NT2/D1 (cell line): ENCODE results near the gene SCARF2.

Experiments
- DNase-seq: peaks from one replicate; pipeline ENCODE4 v3.0.0-alpha.2; 2011; ENCODE audit warnings: low read depth, low spot score
- H3K27me3 ChIP-seq: 2 replicates; pipeline ENCODE4 v1.6.0; 2011; ENCODE audit warnings: mild to moderate bottlenecking; ENCODE audit not compliant: insufficient read length, insufficient read depth
- H3K36me3 ChIP-seq: 2 replicates; pipeline ENCODE4 v1.6.1; 2011; ENCODE audit warnings: mild to moderate bottlenecking, low read length, mixed read lengths; ENCODE audit not compliant: insufficient read depth, insufficient read length
- H3K4me1 ChIP-seq: 2 replicates; pipeline ENCODE4 v1.5.1; 2011; ENCODE audit not compliant: insufficient read depth, insufficient read length
- H3K4me3 ChIP-seq: 2 replicates; pipeline ENCODE4 v1.5.1; 2011; ENCODE audit warnings: low read depth; ENCODE audit not compliant: insufficient read length
- H3K9ac ChIP-seq: 2 replicates; pipeline ENCODE4 v1.6.0; 2011; ENCODE audit warnings: low read depth; ENCODE audit not compliant: insufficient read length
- H3K9me3 ChIP-seq: 2 replicates; pipeline ENCODE4 v1.5.1; 2011; ENCODE audit warnings: mild to moderate bottlenecking, low read length; ENCODE audit not compliant: insufficient read depth
- SUZ12 ChIP-seq: IDR thresholded peaks from 2 replicates; pipeline ENCODE4 v1.6.1; 2011; ENCODE audit not compliant: insufficient read length, insufficient read depth; ENCODE audit errors: extremely low read depth
- YY1 ChIP-seq: IDR thresholded peaks from 2 replicates; pipeline ENCODE4 v1.6.1; 2011; ENCODE audit not compliant: insufficient read length, insufficient read depth
- ZNF274 ChIP-seq: IDR thresholded peaks from 2 replicates; pipeline ENCODE4 v1.6.1; 2011; ENCODE audit warnings: mild to moderate bottlenecking, low read depth, low read length

The SCARF2 gene

DNA sequence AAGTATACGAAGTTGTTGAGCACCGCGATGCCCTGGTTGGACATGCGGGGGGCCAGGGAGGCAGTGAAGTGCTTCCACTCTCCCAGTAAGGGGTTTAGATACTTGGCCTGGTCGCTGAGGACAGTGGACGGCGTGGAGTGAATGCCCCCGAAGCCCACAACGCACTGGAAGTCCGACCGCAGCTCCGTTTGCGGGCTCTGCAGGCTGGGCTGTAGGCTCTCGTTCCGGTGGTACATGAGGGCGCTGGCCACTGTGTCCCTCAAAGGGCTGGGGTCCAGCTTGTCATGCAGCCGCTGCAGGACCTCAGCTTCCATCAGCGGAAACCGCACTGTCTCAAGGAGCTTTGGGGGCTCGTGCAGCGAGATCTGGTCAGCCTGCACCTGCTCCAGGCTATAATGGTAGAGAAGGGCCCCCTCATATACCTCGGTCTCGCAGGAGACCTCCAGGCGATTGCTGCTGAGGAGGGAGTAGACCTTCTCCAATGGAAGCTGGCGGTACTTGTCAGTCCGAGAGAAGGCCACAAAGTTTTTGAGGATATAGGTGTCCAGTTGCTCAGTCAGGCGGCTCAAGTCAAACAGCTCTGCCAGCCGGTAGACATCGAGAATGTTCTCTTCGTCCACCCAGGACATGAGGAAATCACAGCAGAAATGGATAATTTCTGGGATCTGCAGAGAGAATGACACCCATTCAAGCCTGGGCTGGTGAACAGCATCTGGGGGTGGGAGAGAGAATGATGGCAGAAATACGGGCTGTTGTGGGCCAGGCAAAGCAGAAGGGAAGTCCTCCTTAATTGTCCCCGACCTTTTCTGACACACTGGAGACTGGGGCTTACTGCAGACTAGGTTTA lies 27.5 kb upstream of the SCARF2 start:
- peaks cover 32% of the 10 kb centered on the region for H3K36me3 ChIP-seq
- DNase-seq, result no peak
- no peak overlapping the region for H3K4me3 ChIP-seq
- H3K9me3 ChIP-seq, result no peaks in the 10 kb centered on the region
- TF ChIP-seq ZNF274, result no peak
- TF ChIP-seq YY1, result no peak
- no peak for TF ChIP-seq SUZ12
- no peak overlapping the region for H3K9ac ChIP-seq
- H3K27me3 ChIP-seq, result no peaks in the 10 kb centered on the region
- no peaks in the 10 kb centered on the region for H3K4me1 ChIP-seq

DNA sequence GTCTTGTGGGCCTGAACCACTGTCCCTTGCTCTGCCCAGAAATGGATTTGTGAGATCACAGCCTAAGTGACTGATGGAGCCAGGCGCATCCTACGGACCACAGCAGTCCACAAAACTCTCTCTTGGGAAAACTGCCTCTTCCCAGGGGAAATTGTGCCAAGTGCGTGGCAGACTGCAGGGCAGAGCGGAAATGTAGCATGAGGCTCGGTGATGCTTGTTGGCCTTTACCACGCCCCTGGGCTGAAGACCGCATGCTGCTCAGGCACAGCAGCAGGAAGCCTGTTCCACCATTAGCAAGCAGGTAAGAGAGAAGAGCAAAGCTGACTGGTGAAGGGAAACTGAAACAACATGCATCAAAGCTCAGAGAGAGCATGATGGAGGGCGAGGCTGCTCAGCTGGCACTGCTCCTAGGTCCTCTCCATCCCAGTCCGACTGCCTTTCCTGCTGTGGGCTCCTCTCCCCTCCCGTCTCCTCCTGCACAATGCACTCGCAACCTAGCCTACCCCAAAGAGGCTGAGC lies 26.5 kb upstream of the SCARF2 start:
- no peak for DNase-seq
- Histone ChIP-seq H3K36me3 (peaks cover 24% of the 10 kb centered on the region), H3K9ac (no peak overlapping the region), H3K4me1 (no peaks in the 10 kb centered on the region), H3K4me3 (no peak overlapping the region), H3K27me3 (no peaks in the 10 kb centered on the region), H3K9me3 (no peaks in the 10 kb centered on the region)
- TF ChIP-seq ZNF274, result no peak
- TF ChIP-seq YY1, result no peak
- TF ChIP-seq SUZ12, result no peak

DNA sequence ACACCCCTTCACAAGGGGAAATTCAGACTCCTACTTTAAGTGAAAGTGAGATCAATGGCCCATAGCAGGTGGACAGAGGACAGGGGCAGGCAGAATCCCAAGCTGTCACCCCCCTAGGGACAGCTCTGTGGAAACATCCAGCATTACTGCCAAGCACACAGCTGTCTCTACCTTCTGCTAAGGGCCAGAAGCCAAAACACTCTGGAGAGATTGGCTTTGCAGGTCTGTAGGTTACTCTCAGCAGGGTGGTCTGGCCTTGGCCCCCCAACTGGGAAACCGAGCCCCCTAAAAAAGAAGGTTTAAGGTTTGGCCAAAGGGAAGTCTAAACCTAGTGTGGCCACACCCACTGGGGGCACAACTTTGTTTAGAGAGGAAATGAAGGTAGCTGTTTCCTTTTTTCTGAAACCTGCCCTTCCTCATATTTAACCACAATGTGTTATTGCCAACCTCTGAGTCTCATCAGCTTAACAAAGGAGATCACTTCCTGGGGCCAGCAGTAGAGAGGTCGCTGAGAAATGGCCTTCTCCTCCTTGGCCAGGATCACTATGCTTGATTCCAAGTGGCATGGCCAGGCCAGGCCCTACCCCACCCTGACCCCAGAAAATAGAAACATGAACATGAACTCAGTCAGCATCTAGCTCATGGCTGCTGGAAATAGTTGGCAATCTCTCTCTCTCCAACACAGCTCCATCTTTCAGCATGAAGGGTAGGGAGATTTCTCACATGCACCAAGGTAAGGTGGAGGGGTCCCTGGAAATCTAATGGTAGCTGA lies 25.9 kb upstream of the SCARF2 start:
- no peak for DNase-seq
- Histone ChIP-seq H3K9me3 (no peaks in the 10 kb centered on the region), H3K4me1 (no peaks in the 10 kb centered on the region), H3K9ac (no peak overlapping the region), H3K4me3 (no peak overlapping the region), H3K36me3 (peaks cover 23% of the 10 kb centered on the region), H3K27me3 (no peaks in the 10 kb centered on the region)
- no peak for TF ChIP-seq ZNF274
- TF ChIP-seq YY1, result no peak
- TF ChIP-seq SUZ12, result no peak

DNA sequence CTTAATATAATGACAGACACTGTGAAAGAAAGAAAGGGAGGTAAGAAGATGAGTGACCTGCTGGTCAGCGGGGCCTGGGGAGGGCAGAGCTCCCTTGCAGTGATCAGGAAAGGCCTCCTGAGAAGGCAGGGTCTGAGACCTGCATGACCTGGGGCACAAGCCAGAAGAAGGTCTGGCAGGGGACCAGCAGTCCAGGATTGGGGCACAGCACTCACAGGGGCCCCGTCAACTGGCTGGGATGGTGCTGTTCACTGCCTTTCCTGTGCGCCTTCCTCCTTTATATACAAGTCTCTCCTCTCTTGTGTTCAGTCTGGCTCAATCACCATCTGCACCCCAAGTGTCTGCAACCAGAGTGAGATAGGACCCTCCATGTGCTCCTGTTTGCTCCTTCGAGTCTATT lies 22.2 kb upstream of the SCARF2 start:
- Histone ChIP-seq H3K9me3 (no peaks in the 10 kb centered on the region), H3K36me3 (peaks cover 31% of the 10 kb centered on the region), H3K9ac (no peak overlapping the region), H3K4me1 (no peaks in the 10 kb centered on the region), H3K27me3 (no peaks in the 10 kb centered on the region), H3K4me3 (no peak overlapping the region)
- TF ChIP-seq SUZ12 (no peak), YY1 (no peak), ZNF274 (no peak)
- no peak for DNase-seq

GRCh38 chr22:20459152-20459542 lies 21.5 kb upstream of the SCARF2 start:
- Histone ChIP-seq H3K27me3 (no peaks in the 10 kb centered on the region), H3K9ac (no peak overlapping the region), H3K4me3 (no peak overlapping the region), H3K4me1 (no peaks in the 10 kb centered on the region), H3K36me3 (peaks cover 24% of the 10 kb centered on the region), H3K9me3 (no peaks in the 10 kb centered on the region)
- no peak for DNase-seq
- TF ChIP-seq YY1, result no peak
- TF ChIP-seq SUZ12, result no peak
- no peak for TF ChIP-seq ZNF274

DNA sequence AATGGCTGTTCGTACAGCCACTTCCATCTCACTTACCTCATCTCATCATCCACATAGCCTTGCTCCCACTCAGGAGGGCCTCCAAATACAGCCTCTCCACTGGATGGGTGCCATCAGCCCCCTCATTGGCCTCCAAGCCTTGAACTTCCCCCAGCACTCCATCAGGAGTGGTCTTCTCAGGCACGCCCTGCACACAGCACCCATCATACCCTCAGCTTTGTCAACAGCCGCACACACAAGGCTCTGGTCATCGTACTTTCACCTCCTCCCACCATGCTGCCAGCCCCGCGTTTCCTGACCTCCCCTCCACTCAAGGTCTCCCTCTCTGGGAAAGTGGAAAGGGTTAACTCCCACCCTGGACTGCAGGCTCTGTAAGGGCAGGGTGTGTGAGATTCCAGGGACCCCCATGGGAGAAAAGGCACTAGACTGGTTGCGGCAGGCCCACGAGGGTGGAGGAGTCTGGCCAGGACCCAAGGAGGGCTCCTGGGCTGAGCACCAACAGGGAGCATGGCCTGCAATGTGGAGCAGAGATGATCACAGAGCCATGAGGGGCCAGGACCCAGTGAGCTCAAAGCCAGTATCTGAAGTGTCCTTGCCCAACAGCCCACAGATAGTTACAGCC lies 21.0 kb upstream of the SCARF2 start:
- TF ChIP-seq ZNF274 (no peak), SUZ12 (no peak), YY1 (no peak)
- H3K4me3 ChIP-seq, result no peak overlapping the region
- no peak for DNase-seq
- no peaks in the 10 kb centered on the region for H3K4me1 ChIP-seq
- no peak overlapping the region for H3K9ac ChIP-seq
- H3K27me3 ChIP-seq, result no peaks in the 10 kb centered on the region
- H3K36me3 ChIP-seq, result peaks cover 19% of the 10 kb centered on the region
- no peaks in the 10 kb centered on the region for H3K9me3 ChIP-seq
